HTERT RPE-1 (cell line): ENCODE results near the gene TESK1.
"Not testable (repeated sequence)": the region's sequence is repeated elsewhere in the genome, so short reads cannot be mapped to it uniquely, and the experiment has no call there.

Experiments used
- in situ Hi-C: fragments of 300-500 bp; cut with MboI; formaldehyde crosslinking; loops from 4 replicates; pipeline ENCODE4 v1.14.3; 2020; ENCODE audit warnings: low sequenced_read_pairs

TESK1 gene

GRCh38 chr9:35579130-35579529, 25.9 kb upstream of the TESK1 start:
- in situ Hi-C loops: no loop called here

DNA sequence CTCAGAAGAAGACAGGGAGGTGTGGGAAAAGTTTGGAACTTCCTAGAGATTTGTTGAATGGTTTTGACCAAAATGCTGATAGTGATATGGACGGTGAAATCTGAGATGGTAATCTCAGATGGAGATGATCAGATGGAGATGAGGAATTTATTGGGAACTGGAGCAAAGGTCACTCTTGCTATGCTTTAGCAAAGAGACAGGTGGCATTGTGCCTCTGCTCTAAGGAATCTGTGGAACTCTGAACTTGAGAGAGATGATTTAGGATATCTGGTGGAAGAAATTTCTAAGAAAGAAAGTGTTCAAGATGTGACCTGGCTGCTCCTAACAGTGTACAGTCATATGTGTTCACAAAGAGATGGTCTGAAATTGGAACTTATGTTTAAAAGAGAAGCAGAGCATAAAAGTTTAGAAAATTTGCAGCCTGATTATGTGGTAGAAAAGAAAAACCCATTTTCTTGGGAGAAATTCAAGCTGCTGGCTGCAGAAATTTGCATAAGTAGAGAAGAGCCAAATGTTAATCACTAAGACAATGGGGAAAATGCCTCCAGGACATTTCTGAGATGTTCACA, 25.3 kb upstream of the TESK1 start:
- in situ Hi-C loops: not testable (repeated sequence)

GRCh38 chr9:35583521-35583920, 21.5 kb upstream of the TESK1 start:
- in situ Hi-C loops: not testable (repeated sequence)

DNA sequence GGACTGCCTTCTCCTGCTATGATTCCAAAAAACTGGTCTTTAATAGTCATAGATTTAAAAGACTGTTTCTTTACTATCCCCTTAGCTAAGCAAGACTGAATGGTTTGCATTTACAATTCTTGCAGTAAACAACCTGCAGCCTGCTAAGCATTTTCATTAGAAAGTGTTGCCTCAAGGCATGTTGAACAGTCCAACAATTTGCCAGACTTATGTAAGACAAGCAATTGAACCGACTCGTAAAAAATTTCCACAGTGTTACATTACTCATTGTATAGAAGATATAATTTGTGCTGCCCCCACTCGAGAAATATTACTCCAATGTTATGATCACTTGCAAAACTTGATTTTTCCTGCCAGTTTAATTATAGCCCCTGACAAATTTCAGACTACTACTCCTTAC, 20.4 kb upstream of the TESK1 start:
- in situ Hi-C loops: not testable (repeated sequence)

- in situ Hi-C loops: not testable (repeated sequence)
These were observed 16.6 kb upstream of the TESK1 start for GRCh38 chr9:35588506-35588905.

GRCh38 chr9:35593581-35593980, 11.5 kb upstream of the TESK1 start:
- in situ Hi-C loops: no loop called here

GRCh38 chr9:35594471-35594870, 10.6 kb upstream of the TESK1 start:
- in situ Hi-C loops: no loop called here

DNA sequence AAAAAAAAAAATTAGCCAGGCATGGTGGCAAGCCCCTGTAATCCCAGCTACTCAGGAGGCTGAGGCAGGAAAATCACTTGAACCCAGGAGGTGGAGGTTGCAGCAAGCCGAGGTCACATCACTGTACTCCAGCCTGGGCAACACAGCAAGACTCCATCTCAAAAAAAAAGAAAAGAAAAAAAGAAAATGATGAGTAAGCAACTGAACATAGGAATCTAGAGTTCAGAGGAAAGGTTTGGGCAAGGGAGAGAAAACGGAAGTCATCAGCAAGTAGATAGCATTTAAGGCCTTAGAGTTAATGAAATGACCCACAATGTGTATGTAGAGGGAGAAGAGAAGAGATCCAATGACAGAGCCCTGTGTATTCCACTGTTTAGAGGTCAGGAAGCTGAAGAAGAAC, 8.2 kb upstream of the TESK1 start:
- in situ Hi-C loops: not testable (repeated sequence)

- in situ Hi-C loops: no loop called here
These were observed 6.0 kb upstream of the TESK1 start for GRCh38 chr9:35598866-35599590.

- in situ Hi-C loops: no loop called here
These were observed 5.1 kb upstream of the TESK1 start for GRCh38 chr9:35599763-35600604.

- in situ Hi-C loops: no loop called here
These were observed 1.5 kb upstream of the TESK1 start for GRCh38 chr9:35603506-35603985.

- in situ Hi-C loops: no loop called here
These were observed 980 bp upstream of the TESK1 start for GRCh38 chr9:35603986-35604577.

DNA sequence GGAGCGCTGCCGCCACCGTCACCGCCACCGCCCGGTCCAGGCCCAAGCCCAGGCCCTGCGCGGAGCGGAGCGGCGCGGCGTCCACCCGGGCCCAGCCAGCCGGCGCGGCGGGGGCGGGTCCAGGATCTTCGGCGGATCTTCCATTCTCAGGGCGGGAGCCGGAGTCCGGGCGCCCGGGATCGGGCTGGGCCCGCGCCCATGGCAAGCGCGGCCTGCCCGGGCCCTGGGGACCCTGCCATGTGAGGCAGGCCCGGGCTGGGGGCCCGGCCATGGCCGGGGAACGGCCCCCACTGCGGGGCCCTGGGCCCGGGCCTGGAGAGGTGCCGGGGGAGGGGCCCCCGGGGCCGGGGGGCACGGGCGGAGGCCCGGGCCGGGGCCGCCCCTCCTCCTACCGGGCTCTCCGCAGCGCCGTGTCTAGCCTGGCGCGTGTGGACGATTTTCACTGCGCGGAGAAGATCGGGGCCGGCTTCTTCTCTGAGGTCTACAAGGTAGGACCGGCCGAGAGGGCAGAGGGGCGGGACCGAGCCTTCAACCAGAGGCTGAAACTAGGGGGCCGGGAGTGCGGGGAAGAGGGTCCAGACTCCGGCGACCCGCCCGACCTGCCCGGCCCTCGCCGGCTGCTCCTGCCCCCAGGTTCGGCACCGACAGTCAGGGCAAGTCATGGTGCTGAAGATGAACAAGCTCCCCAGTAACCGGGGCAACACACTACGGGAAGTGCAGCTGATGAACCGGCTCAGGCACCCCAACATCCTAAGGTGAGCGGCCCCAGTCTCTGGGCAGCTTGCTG, 482 bp downstream of the TESK1 start:
- in situ Hi-C loops: no loop called here

DNA sequence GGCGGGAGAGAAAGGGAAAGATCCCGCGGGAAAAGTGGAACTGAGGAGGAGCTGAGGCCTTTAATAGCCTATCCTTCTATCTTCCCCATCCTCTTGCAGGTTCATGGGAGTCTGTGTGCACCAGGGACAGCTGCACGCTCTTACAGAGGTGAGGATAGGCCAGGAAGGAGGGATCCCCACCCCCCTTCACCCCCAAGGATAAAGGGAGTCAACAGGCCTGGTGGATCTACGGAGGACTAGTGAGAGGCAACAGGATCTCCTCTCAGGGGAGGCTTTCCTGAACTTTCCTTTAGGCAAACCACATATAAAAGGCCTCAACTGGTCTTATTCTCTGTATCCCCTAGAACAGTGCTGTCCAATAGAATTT, 1.1 kb downstream of the TESK1 start:
- in situ Hi-C loops: no loop called here

DNA sequence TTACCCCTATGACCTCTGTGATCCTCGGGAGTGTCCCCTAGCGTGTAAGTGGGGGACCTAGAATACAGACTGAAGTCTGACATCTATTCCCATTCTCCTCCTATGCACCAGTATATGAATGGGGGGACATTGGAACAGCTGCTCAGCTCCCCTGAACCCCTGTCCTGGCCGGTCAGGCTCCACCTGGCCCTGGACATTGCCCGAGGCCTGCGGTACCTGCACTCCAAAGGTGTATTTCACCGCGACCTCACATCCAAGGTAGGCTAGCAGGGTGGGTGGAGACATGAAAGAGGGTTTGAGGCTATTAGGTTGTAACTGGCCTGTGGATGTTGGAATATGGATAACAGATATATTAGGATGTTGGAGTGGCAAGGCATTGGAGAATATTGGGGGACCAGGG, 1.7 kb downstream of the TESK1 start:
- in situ Hi-C loops: no loop called here

- in situ Hi-C loops: no loop called here
These were observed 3.2 kb downstream of the TESK1 start for GRCh38 chr9:35608221-35608620.

GRCh38 chr9:35609001-35609819, 4.1 kb downstream of the TESK1 start:
- in situ Hi-C loops: no loop called here

DNA sequence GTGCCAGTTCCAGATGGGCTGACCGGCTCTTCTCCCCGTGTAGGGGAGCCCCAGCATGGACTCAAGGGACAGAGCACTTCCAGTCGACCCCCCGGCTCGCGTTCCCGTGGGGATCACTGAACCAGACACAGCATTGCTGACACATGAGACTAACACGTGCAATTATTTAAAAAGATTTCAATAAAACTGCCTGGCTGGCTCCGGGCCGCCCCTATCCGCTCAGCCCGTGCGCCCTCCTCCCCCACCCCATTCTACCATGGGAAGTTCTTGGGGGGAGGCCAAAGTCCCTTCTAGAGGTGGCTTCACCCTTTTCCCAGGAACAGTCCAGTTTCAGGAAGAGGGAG, 4.7 kb downstream of the TESK1 start:
- in situ Hi-C loops: no loop called here

DNA sequence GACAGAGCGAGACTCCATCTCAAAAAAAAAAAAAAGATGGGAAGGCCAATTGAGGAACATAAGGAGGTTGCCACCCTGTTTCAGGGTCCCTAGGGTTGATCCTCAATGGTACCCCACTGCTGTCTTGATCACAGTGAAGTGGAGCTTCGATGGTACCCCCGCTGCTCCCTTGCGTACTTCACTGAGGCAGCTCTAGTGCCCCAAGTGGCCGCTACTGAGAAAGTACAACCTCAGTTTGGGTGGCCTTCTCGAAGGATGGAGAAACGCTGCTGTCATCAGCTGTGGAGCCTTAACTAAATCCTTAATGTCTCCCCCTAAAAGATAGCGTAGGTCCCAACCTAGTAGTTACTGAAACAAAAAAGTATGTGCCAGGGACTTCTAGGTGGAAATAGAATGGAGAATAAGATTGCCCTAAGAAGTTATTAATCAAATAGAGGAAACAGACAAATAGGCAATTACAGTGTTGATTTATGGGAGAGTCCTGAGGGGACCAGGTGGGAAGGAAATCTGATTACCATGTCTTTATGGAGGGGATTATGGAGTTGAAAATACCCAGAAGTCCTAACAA, 6.3 kb downstream of the TESK1 start:
- in situ Hi-C loops: no loop called here

DNA sequence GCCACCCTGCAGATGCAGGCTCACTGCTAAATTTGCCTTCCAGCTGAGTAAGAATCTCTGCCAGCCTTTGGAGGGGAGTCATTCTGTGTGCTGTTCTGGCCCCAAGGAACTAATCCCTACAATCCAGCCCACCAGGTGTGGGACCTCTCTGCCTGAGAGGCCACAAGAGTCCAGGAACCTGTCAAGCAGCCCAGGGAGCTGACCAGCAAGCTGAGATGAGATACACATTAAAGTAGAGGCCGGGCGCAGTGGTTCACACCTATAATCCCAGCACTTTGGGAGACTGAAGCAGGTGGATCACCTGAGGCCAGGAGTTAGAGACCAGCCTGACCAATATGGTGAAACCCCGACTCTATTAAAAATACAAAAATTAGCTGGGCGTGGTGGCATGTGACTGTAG, 7.0 kb downstream of the TESK1 start:
- in situ Hi-C loops: not testable (repeated sequence)
